DMS 273 (cell line): ENCODE results near the gene ERCC6L.
"Not testable (repeated sequence)": the region's sequence is repeated elsewhere in the genome, so short reads cannot be mapped to it uniquely, and the experiment has no call there.

Experiments used
- DNase-seq: peaks from one replicate; lab custom pipeline; 2025; ENCODE audit not compliant: unreplicated experiment; lab: John Stamatoyannopoulos, UW

The ERCC6L gene

DNA sequence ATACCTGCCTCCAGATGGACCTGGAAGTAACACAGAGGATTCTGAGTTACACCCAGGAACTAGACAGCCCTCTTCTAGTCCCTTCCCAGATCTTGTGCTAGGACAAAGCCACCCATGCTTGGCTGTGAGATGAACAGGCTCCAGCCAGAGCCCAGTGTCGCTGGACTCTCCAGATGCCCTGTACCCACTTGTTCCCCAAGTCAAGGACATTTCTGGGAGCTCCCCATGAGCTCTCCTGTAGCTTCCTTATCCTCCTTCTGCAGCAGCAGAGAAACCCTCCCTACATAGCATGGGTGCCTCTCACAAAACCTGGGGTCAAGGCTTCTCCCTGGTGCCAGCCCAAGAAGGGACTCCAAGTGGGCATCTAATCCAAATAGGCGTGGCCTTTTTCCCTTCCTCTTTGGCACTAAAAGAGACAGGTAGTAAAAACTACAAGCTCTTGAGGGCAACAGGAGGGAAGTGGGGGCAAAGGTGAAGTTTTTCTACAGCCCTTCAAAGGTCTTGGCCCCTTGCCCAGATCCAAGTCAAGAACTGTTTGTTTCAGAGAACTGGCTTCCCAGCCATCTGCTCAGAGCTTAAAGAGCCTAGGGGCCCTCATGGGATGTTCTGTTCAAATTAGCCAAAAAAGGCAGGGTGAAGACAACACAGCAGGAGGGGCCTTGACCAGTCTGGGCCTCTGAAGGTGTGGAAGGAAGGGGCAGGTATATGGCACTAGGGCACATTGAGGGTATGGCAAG is 8.5 kb upstream of the ERCC6L start:
- DNase-seq = peak; percentile 94

DNA sequence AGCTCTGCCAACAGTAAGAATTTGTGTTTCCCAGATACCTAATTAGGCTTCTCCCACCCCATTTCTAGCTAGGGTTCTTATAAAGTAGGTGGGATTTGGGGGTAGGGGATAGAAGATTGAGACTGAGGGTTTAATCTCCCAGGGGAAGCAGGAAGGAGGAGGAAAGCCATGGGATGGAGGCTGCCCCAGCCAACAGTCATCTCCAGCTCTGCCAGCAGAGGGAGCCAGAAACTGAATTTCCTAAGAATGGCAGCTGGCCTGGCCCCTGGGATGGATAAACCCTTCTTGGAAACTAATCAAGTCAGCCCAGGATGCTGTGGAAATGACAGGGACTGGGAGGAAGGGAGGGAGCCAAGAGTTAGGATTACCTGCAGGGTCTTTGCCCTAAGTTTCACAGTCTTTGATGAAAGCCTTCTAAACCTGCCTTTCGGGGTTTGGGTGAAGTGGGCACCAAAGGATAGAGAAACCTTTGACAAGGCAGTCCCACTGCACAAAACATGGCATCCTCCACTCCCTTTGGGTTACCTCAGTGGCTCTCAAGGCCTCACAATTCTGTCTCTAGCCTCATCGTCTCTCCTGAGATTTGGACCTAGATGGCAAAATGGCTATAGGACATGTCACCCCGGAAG is 6.7 kb upstream of the ERCC6L start:
- peak; percentile 92 for DNase-seq

DNA sequence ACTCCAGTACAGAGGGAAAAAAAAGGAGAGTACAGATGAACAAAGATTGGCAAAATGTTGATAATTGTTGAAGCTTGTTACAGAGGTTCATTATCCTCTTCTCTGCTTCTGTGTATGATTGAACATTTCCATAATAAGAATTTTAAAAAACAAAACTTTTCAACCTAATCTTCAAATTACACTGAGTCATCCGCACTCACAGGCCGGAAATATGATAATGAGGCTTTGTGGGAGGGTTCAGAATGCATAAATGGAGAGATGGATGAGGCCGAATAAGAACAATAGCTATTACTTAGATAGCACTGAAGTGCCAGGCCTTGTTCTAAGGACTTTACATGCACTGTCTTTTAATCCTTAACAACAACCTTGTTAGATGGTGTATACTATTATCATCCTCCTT is 4.6 kb upstream of the ERCC6L start:
- peak; percentile 43 for DNase-seq

DNA sequence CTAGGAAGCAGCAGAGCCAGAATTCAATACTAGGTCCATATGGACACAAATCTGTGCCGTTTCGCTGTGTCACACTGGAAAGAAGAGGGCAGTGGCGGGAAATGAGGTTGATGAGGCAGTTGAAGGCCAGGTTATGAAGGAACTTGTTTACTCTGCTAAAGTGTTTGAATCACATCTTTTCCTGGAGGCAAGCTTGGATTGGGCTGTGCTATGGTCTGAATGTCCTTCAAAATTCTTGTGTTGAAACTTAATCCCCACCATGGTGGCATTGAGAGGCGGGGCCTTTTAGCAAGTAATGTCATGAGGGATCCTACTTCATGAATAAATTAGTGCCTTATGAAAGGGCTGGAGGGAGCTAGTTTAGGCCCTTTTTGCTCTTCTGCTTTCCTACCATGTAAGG is 2.1 kb upstream of the ERCC6L start:
- peak; percentile 37 for DNase-seq

DNA sequence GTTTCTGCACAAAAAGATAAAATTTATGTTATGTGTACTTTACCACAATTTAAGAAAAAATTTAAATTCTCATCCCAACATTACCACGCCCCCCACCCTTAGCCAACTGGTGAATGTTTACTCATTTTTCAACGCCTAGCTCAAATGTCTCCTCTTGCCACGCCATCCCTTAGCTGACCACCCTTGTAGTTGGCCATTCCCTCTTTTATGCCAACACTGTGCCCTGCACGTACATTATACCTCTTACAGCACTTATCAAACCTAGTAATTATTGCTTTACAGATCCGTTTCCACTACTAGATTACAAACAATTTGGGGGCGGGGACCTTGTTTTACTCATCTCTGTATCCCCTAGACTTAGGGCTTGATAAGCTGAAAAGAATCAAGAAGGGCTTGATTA is 644 bp downstream of the ERCC6L start:
- no peak for DNase-seq

DNA sequence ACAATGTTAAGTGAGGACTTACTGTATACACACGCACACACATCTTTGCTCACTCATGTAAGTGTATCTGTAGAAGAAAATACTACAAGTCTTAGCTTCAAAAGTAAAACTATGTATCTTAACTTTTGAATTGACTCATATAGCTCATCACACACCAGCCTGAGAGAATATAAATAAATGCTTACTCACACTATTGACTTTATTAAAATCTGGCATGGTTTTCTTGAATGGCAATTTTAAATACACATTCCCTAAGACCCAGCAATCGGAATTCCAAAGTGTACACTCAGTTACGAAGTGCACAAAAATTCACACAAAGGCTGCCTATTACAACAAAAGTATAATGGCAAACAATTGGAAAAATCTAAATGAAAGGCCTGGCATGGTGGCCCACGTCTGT is 2.0 kb downstream of the ERCC6L start:
- DNase-seq = no peak

DNA sequence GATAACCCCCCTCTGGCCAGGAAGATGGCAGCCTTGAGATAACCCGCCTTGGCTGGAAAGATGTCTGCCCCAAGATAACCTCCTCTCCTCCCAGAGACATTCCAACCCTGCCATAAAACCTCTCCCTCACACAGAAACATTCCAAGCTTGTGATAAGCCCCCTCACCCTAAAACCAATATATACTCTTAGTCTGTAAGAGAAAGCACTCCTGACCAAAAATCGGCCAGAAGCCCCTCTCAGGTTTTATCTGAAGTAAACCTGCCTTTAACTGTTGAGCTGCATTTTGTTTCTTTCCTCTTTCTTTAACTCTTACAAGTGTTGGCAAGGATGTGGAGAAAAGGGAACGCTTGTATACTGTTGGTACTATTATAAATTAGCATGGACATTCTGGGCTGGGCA is 8.5 kb downstream of the ERCC6L start:
- DNase-seq = no peak

DNA sequence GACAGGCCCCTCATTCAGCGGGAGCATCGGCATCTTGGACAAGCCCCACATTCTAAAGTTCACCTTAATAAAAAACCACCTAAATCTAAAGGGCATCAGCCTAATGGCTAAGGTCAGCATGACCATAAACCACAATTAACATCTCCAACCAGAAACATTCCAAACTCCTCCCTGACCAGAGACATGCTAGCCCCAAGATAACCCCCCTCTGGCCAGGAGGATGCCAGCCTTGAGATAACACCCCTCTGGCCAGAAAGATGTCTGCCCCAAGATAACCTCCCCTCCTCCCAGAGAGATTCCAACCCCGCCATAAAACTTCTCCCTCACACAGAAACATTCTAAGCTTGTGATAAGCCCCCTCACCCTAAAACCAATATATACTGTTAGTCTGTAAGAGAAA is 18.5 kb downstream of the ERCC6L start:
- DNase-seq = not testable (repeated sequence)

DNA sequence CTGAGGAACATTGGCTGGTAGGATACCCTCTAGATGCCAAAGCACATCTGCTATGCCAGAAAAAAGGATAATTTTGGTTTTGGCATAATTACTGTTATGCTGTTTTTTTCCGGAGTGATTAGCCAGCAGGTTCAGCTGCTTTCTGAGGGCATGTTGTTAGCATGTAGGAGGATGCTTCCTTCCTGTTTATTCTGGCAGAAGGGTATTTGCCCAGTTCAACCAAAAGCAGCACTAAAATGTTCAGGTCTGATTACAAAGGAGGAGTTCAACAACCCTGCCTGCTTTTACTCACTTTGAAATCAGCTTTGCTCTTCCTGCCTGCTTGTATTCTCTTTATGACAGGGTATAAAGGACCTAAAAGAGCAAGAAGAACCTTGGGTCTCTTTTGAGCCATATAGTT is 21.9 kb downstream of the ERCC6L start:
- no peak for DNase-seq

DNA sequence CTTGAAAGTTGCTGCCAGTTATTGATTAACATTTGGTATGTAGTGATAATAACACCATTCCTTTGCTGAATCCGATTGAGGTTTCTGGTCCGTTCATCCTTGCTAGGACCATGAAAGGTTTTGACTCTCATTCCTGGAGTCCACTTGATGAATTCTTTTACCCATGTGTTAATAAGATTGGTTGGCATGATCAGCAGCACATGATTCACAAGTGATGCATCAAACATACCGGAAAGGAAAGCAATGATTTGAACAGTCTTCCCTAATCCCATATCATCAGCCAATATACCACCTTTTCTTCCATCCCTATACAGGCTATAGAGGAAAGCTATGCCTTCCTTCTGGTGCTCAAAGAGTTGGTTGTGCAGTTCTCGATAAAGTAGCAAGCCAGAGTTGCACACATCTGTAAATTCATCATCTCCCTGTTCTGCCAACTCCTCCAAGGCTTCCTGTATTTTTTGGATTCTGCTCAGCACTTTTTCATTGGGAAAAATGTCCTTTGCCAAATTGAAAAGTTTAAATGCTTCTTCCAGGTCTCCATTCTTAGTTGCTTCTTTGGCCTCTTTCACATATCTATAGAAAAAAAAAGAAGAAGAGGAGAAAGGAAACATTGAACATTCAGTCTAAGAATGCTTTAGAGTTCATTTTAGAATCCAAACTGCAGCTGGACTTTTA is 30.6 kb downstream of the ERCC6L start:
- no peak for DNase-seq

DNA sequence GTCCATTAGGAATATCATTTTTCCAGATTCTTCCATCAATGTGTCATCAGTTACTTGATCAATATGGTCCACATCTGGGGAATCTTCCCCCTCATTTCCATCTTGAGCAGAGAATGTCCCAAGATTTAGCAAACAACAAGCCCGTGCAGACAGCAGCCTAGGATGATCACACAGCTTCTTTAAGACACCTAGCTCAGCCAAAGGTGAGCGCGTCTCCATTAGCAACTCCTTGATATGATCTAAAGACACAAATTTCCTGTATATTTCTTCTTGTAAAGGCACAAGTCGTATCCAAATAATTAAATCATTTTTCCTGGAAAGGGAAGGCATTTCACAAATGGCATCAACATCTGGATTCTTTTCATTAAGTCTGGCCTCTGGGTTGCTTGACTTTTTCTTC is 31.5 kb downstream of the ERCC6L start:
- no peak for DNase-seq

DNA sequence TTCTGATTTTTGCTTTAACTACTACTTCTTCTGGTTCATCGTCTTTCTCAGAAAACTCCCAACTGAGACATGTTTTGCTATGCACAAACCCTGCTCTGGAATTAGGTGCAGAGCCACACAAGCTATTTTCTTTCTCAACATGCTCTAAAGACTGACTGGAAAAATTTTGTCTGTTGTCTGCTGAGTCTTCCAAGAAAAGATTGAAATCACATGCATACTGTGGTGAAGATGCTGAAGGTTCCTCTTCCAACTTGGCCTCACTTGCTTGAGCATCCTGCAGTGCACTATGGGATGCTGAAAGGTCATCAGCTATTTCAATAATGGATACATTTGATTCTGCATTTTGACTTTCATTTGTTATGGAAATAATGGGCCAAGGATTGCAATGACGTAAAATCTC is 33.1 kb downstream of the ERCC6L start:
- DNase-seq = no peak

DNA sequence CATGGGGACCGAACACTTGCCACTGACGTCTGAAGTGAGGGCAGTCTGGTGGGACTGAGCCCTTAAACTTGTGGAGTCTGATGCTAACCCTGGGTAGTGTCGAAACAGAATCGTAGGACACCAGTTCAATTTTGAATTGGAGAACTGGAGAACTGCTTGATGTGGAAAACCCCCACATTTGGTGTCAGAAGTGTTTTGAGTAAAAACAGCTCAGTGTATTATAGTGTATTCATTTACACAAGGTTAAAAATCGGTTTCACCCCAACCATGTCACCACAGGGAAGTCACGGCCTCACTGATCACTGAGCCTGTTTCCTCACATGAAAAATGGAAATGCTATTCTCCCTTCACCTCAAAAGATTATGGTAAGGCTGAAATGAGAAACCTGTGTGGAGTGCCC is 35.4 kb downstream of the ERCC6L start:
- DNase-seq = no peak

DNA sequence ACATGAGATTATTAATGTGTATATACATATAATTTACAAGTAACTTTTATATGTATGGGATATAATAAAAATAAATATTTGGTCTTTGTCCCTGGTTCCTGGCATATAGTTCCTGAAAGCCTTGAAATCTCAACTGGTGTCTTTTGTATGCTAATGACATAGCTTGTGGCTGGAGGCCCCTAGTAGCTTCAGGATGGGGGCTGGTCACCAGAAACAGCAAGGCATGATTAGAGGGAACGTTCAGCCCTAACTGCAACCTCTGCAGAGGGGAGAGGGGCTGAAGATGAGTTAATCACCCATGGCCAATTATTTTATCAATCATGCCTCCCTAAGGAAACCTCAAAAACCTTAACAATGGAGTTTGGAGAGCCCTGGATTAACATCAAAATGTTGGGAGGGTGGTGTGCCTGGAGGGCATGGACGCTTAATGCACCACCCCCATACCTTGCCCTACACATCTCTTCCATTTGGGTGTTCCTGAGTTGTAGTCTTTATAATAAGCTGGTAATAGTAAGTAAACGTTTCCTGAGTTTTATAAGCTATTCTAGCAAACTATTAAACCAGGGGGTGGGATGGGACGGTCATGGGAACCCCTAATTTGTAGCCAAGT is 35.9 kb downstream of the ERCC6L start:
- no peak for DNase-seq

DNA sequence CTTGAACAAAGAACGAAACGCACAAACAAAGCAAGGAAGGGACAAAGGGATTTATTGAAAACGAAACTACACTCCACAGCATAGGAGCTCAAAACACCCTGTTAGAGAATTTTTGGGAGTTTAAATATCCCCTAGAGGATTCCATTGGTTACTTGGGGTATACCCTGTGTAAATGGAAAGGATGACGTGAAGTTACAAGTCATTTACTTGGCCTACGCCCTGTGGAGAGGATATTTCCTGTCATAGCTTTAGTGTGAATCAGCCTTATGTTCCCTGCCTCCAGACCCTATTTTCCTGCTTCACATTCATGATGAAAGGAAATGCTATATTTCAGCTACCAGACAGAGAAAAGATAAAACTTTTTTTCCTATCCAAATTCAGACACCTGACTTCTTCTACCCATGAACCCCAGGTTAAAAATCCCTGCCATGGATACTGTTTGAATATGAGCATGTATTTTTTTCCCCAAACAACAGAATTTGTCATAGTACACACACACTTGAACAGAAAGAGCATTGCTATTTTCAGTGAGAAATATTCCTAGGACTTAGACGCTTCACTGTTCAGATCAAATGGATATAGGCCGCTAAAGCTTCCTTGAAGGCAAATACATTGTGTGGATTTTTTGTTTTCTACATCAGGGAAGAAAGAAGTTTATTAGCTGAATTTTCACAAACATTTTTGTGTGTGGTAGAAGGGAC is 36.8 kb downstream of the ERCC6L start:
- no peak for DNase-seq

DNA sequence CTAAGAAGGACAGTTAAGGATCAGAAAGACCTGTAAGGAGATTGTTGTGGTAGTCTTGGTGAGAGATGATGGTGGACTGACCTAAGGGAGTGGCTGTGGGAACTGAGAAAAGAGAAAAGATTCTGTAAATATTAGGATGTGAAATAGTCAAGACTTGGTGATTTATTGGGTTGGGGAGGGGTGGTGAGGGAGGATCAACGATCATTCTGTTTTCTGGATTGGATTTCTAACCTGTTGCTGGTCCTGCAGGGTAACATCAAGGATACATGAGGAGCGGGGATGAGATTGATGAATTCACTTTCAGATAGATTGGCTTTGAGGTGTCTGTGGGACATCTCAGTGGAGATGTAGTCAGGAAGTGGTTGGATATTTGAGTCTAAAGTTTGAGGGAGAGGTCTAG is 55.9 kb downstream of the ERCC6L start:
- no peak for DNase-seq

DNA sequence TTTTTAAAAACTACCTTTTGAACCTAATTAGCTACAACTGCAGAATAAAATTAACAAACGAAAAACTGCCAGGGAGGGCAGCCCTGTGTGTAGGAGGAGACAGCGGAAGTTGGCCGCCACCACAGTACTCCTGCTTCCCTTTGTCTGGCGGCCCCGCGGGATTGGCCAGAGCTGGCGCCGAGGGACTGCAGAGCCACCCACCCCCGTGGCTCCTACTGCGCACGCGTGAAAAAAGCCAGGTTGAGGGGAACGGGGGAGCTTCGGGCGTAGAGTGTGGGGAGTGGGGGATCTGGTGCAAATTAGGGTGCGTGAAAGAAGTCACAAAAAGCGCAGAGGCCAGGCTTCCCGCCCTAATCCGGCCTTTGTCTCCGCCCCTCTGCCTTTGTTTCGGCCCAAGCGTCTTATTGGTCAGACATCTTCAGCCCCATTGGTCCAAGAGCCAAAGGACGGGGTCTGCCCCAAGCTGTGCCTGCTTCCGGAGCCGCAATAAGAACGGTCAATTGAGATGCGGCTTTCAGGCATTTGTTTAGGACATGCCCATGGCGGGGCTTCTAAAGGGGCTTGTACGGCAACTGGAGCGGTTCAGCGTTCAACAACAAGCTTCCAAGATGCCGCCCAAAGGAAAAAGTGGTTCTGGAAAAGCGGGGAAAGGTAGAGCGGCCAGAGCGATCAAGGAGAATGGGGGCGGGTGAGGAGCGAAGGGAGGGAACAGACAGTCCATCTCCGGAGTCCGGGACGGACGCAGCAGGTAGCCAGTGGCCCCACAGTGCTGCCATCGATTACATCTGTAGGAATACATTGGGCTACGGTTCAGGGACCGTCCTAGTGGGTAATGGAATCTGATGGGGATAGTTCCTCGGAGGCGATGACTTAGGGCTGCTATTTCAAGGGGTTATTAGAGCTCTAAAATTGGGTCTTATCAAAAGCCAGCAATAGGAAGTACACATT is 57.4 kb downstream of the ERCC6L start, which contains the start of gene PIN4:
Gene PIN4, plus strand, starts transcription at position 580 of the 948 bp plus-strand sequence. Its CDS starts 29 bp downstream, at position 609.
- peak; percentile 98 for DNase-seq

DNA sequence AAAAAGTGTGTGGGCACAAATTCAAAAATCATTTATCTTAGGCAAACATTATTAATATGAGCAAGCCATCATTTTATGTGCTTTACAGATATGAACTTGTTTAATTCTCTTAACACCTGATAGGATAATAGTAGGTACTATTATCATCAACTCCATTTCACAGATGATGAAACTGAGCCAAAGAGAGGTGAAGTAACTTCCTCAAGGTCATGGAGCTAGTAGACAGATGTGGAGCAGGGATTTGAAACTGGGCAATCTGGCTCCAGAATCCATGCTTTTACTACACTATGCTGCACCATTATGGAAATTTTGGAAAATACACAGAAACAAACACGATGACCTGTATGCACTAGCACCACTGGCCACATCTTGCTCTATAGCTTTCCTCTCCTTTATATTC is 58.3 kb downstream of the ERCC6L start:
- DNase-seq = peak; percentile 34

DNA sequence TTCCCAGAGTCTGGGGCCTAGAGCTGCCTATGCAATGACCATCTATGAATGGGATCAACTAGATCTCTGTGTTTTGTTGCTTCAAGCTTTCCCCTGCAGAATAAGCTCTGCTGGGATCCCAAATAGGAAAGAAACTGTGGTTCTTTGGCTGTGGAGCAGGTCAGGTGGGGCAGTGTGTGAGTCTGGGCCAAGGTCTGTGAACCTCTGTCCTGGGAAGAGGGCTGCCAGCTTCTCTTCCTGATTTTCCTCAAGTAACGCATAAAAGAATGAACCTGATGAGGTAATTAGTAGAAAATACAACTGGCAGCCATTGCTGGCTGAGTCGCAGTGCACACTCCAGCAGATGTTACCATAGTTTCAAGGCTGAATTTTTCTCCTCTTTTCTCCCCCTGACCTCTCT is 61.8 kb downstream of the ERCC6L start:
- no peak for DNase-seq

DNA sequence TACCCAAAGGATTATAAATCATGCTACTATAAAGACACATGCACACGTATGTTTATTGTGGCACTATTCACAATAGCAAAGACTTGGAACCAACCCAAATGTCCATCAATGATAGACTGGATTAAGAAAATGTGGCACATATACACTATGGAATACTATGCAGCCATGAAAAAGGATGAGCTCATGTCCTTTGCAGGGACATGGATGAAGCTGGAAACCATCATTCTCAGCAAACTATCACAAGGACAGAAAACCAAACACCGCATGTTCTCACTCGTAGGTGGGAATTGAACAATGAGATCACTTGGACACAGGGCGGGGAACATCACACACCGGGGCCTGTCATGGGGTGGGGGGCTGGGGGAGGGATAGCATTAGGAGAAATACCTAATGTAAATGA is 62.5 kb downstream of the ERCC6L start:
- DNase-seq = not testable (repeated sequence)
